ENCODE results near the gene GPR55. TPM values are rescaled to one million over a fixed set of nuclear protein-coding genes. Genes with fewer than 3 reads are reported as not detected.

The GPR55 gene
- total and polyA plus RNA-seq, 2 of the 8 experiments (the other 6 are each of a cell fraction or from before 2014, with no cell fraction given) = not detected

GRCh38 chr2:230906471-230907230 lies 18.4 kb downstream of the GPR55 start:
- no peak overlapping the region for H3K4me2 ChIP-seq (ENCODE audit: insufficient read depth in 1 of 2, low read depth in 2 of 2, low read length in 2 of 2)
- TF ChIP-seq RXRA (IDR thresholded peaks at IDR 0.05; ENCODE audit: insufficient read depth, low read depth, low read length) = no peak
- no peak for TF ChIP-seq POLR2A (IDR thresholded peaks at IDR 0.05; ENCODE audit: control extremely low read depth in 1 of 2, low read depth in 2 of 2, low read length in 2 of 2)
- TF ChIP-seq ZNF274 (IDR thresholded peaks at IDR 0.05; ENCODE audit: borderline replicate concordance, extremely low read depth, low read length) = no peak
- TF ChIP-seq TBP (IDR thresholded peaks at IDR 0.05; ENCODE audit: low read depth, low read length) = no peak
- no peak for TF ChIP-seq SIX5 (IDR thresholded peaks at IDR 0.05; ENCODE audit: low read depth, low read length)
- TF ChIP-seq HDAC2 (IDR thresholded peaks at IDR 0.05; ENCODE audit: borderline replicate concordance in 1 of 2, low read depth in 2 of 2, low read length in 2 of 2) = no peak
- TF ChIP-seq CBX5 (IDR thresholded peaks at IDR 0.05; ENCODE audit: low read depth, low read length) = no peak
- no peak for TF ChIP-seq EP300 (IDR thresholded peaks at IDR 0.05; ENCODE audit: borderline replicate concordance in 1 of 2, low read depth in 2 of 2, low read length in 2 of 2)
- TF ChIP-seq KDM1A (IDR thresholded peaks at IDR 0.05; ENCODE audit: borderline replicate concordance, low read length) = no peak
- no peak for TF ChIP-seq E2F6 (IDR thresholded peaks at IDR 0.05)
- no peak for TF ChIP-seq RBBP5 (IDR thresholded peaks at IDR 0.05; ENCODE audit: borderline replicate concordance, low read depth, low read length)

More at GRCh38 chr2:230906471-230907230, 18.4 kb downstream of the GPR55 start:
- Histone ChIP-seq H3K4me3 (ENCODE audit: extremely low read depth in 1 of 4, insufficient read depth in 2 of 4, low read depth in 3 of 4, low read length in 4 of 4) (no peak overlapping the region), H3K23me2 (ENCODE audit: low read depth, low read length) (no peaks in the 10 kb centered on the region), H3K79me2 (ENCODE audit: control insufficient read depth in 1 of 2, insufficient read depth in 2 of 2, low read length in 2 of 2) (no peaks in the 10 kb centered on the region), H3K27me3 (replicated peaks in 1 of 4; ENCODE audit: control insufficient read depth in 3 of 4, extremely low read depth in 1 of 4, insufficient read depth in 3 of 4, low read length in 3 of 4) (peaks cover 0 to 11% (median 0%) of the 10 kb centered on the region in 4 experiments; a peak in 3 of 7 replicates), H2AFZ (ENCODE audit: low read length) (no peak overlapping the region), H3K56ac (replicated peaks; ENCODE audit: insufficient read length, low read depth, low read length) (no peak overlapping the region), H3K9ac (replicated peaks in 1 of 4; ENCODE audit: extremely low read depth in 1 of 4, low read depth in 3 of 4, low read length in 3 of 4) (no peak overlapping the region), H2AK5ac (ENCODE audit: low read depth, low read length) (no peak overlapping the region), H3K79me1 (ENCODE audit: low read depth, low read length) (no peaks in the 10 kb centered on the region), H4K5ac (ENCODE audit: insufficient read length, low read depth, low read length) (no peak overlapping the region), H3K14ac (ENCODE audit: insufficient read length) (no peak overlapping the region), H2BK12ac (ENCODE audit: low read depth, low read length) (peak overlapping the region; percentile 44; the same call in 1 of the 2 replicates), H2BK5ac (ENCODE audit: low read depth, low read length) (peak overlapping the region; percentile 50; the same call in 1 of the 2 replicates), H3K36me3 (ENCODE audit: control insufficient read depth in 2 of 4, insufficient read depth in 4 of 4, low read length in 3 of 4) (no peaks in the 10 kb centered on the region), H3K9me3 (ENCODE audit: insufficient read depth in 2 of 2, low read depth in 1 of 2, low read length in 1 of 2) (no peaks in the 10 kb centered on the region), H4K8ac (ENCODE audit: extremely low read depth, insufficient read depth, low read length) (no peak overlapping the region), H3K4ac (replicated peaks; ENCODE audit: insufficient read length, low read depth, low read length) (no peak overlapping the region), H3K23ac (ENCODE audit: insufficient read length) (no peak overlapping the region), H3K4me1 (replicated peaks in 1 of 4; ENCODE audit: control insufficient read depth in 3 of 4, insufficient read depth in 4 of 4, low read length in 3 of 4) (peaks cover 7 to 28% (median 20%) of the 10 kb centered on the region in 4 experiments), H2BK20ac (ENCODE audit: low read length) (0 out of 2 replicates have a peak overlapping the region, but pooled peaks have one; percentile 56), H2BK120ac (replicated peaks; ENCODE audit: low read depth, low read length) (no peak overlapping the region), H4K91ac (replicated peaks; ENCODE audit: insufficient read length, low read length) (peak overlapping the region; percentile 46), H3K27ac (ENCODE audit: low read depth, low read length) (no peak overlapping the region), H3K18ac (ENCODE audit: extremely low read depth, low read length) (no peak overlapping the region), H4K20me1 (replicated peaks in 1 of 2; ENCODE audit: control insufficient read depth in 1 of 2, insufficient read depth in 2 of 2, low read length in 2 of 2) (no peaks in the 10 kb centered on the region), H2BK15ac (ENCODE audit: low read length) (peak overlapping the region; percentile 85; the same call in 1 of the 2 replicates)
- DNase-seq (ENCODE audit: low read depth in 1 of 2, low spot score in 2 of 2) = no peak
- CTCF ChIA-PET (ENCODE audit: partially characterized antibody) = interaction anchor here (0.9 to 21.7 kb wide), 10 partner anchors 9 to 197 kb away, joined by 3 to 332 read pairs (median 4); partner anchors contain the start of gene GPR55
- POLR2A ChIA-PET (ENCODE audit: partially characterized antibody) = interaction anchor here (1.2 kb wide), 1 partner anchor 10 kb away, joined by 3 read pairs; no protein-coding TSS in a partner anchor
- FAIRE-seq = no peak
- 88% methylated on average over 15 of the region's 15 CpGs; no CpG with 5 or more reads in 1 of the 2 experiments for WGBS, 2 experiments (ENCODE audit: extremely low coverage in 1 of 2, insufficient coverage in 1 of 2, insufficient read length in 1 of 2, insufficient replicate concordance in 2 of 2, low coverage in 1 of 2, low lambda C conversion rate in 2 of 2, missing lambda C conversion rate in 1 of 2)

Data from H1 (cell line).